H9 (cell line): ENCODE data around the gene RAET1L. TPM values are rescaled to one million over a fixed set of nuclear protein-coding genes. Genes with fewer than 3 reads are reported as not detected.

Experiments
- DNase-seq: peaks from one replicate; pipeline ENCODE4 v3.0.0-alpha.2; 2017
- H2AFZ ChIP-seq: one replicate; pipeline ENCODE4 v1.6.1; 2013; ENCODE audit warnings: mild to moderate bottlenecking, low read length, control low read depth, moderate library complexity
- H2AK5ac ChIP-seq: 2 replicates; pipeline ENCODE4 v1.6.1; 2013; ENCODE audit warnings: low read length, control low read depth, mixed read lengths; ENCODE audit not compliant: insufficient read length
- H2BK120ac ChIP-seq: one replicate; pipeline ENCODE4 v1.6.1; 2013; ENCODE audit warnings: low read depth, mild to moderate bottlenecking, low read length, control low read depth, inconsistent platforms; ENCODE audit not compliant: poor library complexity, severe bottlenecking
- H2BK12ac ChIP-seq: 2 replicates; pipeline ENCODE4 v1.6.1; 2013; ENCODE audit warnings: low read length, control low read depth, mixed read lengths, low read depth; ENCODE audit not compliant: insufficient read length
- H2BK15ac ChIP-seq: 2 replicates; pipeline ENCODE4 v1.6.1; 2013; ENCODE audit warnings: low read depth, low read length, control low read depth
- H2BK20ac ChIP-seq: one replicate; pipeline ENCODE4 v1.6.1; 2013; ENCODE audit warnings: low read depth, mild to moderate bottlenecking, low read length, control low read depth, inconsistent platforms; ENCODE audit not compliant: poor library complexity, severe bottlenecking
- H2BK5ac ChIP-seq: 2 replicates; pipeline ENCODE4 v1.6.1; 2013; ENCODE audit warnings: low read length, control low read depth, mixed read lengths; ENCODE audit not compliant: insufficient read length
- H3K14ac ChIP-seq: 2 replicates; pipeline ENCODE4 v1.6.1; 2013; ENCODE audit warnings: low read length, control low read depth; ENCODE audit not compliant: insufficient read depth
- H3K18ac ChIP-seq: 2 replicates; pipeline ENCODE4 v1.6.1; 2013; ENCODE audit warnings: low read depth, mild to moderate bottlenecking, mixed read lengths, low read length, control low read depth; ENCODE audit not compliant: insufficient read length
- H3K23ac ChIP-seq: 2 replicates; pipeline ENCODE4 v1.6.1; 2013; ENCODE audit warnings: low read length, control low read depth, mixed read lengths, low read depth; ENCODE audit not compliant: insufficient read length
- H3K23me2 ChIP-seq: 2 replicates; pipeline ENCODE4 v1.6.1; 2013; ENCODE audit warnings: low read depth, mild to moderate bottlenecking, mixed read lengths, low read length, control low read depth; ENCODE audit not compliant: insufficient read length, poor library complexity, severe bottlenecking
- H3K27ac ChIP-seq: 2 replicates; pipeline ENCODE4 v1.5.1; 2013; ENCODE audit warnings: low read length, control low read depth, mixed read lengths, low read depth; ENCODE audit not compliant: insufficient read length
- H3K27me3 ChIP-seq: 2 replicates; pipeline ENCODE4 v1.6.1; 2013; ENCODE audit warnings: low read length, control low read depth, inconsistent platforms; ENCODE audit not compliant: insufficient read depth
- H3K4ac ChIP-seq: 2 replicates; pipeline ENCODE4 v1.6.1; 2013; ENCODE audit warnings: low read depth, mild to moderate bottlenecking, control low read depth, inconsistent platforms, low read length, moderate library complexity
- H3K4me1 ChIP-seq: 2 replicates; pipeline ENCODE4 v1.6.1; 2013; ENCODE audit warnings: low read length, control low read depth, inconsistent platforms; ENCODE audit not compliant: insufficient read depth
- H3K4me2 ChIP-seq: 2 replicates; pipeline ENCODE4 v1.6.1; 2013; ENCODE audit warnings: low read length, control low read depth, mixed read lengths; ENCODE audit not compliant: insufficient read length, insufficient read depth
- H3K56ac ChIP-seq: 2 replicates; pipeline ENCODE4 v1.6.1; 2013; ENCODE audit warnings: low read depth, mild to moderate bottlenecking, mixed read lengths, low read length, control low read depth; ENCODE audit not compliant: insufficient read length
- H3K79me1 ChIP-seq: 2 replicates; pipeline ENCODE4 v1.6.1; 2013; ENCODE audit warnings: low read depth, mild to moderate bottlenecking, moderate library complexity, low read length, control low read depth, inconsistent platforms; ENCODE audit not compliant: insufficient read depth, poor library complexity, severe bottlenecking
- H3K79me2 ChIP-seq: 2 replicates; pipeline ENCODE4 v1.6.1; 2013; ENCODE audit warnings: low read length, control low read depth, inconsistent platforms; ENCODE audit not compliant: insufficient read depth
- H3K9ac ChIP-seq: 2 replicates; pipeline ENCODE4 v1.6.1; 2013; ENCODE audit warnings: low read length, control low read depth, mixed read lengths; ENCODE audit not compliant: insufficient read length; ENCODE audit errors: extremely low read depth
- H3K9me3 ChIP-seq: one replicate; pipeline ENCODE4 v1.6.1; 2013; ENCODE audit warnings: low read depth, low read length, inconsistent platforms; ENCODE audit not compliant: control insufficient read depth
- H3T11ph ChIP-seq: one replicate; pipeline ENCODE4 v1.6.1; 2013; ENCODE audit warnings: mild to moderate bottlenecking, low read length, control low read depth, inconsistent platforms
- H4K20me1 ChIP-seq: one replicate; pipeline ENCODE4 v1.6.1; 2013; ENCODE audit not compliant: control insufficient read depth, insufficient read length, insufficient read depth
- H4K5ac ChIP-seq: 2 replicates; pipeline ENCODE4 v1.6.1; 2013; ENCODE audit warnings: low read depth, mild to moderate bottlenecking, mixed read lengths, low read length, control low read depth; ENCODE audit not compliant: insufficient read length
- H4K8ac ChIP-seq: replicated peaks from 2 replicates; pipeline ENCODE4 v1.6.1; 2013; ENCODE audit warnings: low read length, control low read depth, mixed read lengths, low read depth; ENCODE audit not compliant: insufficient read length
- H4K91ac ChIP-seq: 2 replicates; pipeline ENCODE4 v1.6.1; 2013; ENCODE audit warnings: low read depth, mild to moderate bottlenecking, moderate library complexity, mixed read lengths, low read length, control low read depth; ENCODE audit not compliant: insufficient read length
- H3K27ac Mint-ChIP-seq, 3 experiments: 2 replicates in 2 of 3; 3 replicates in 1 of 3; pipeline ENCODE4 v1.8.0; 2020 to 2021; ENCODE audit warnings: mixed read lengths in 3 of 3, mild to moderate bottlenecking in 1 of 3, moderate library complexity in 1 of 3
- H3K27me3 Mint-ChIP-seq: 2 replicates; pipeline ENCODE4 v1.8.0; 2021; ENCODE audit warnings: low read depth, mild to moderate bottlenecking, moderate library complexity, mixed read lengths
- H3K36me3 Mint-ChIP-seq, 3 experiments: 2 replicates in 2 of 3; 3 replicates in 1 of 3; pipeline ENCODE4 v1.8.0; 2020 to 2021; ENCODE audit warnings: low read depth in 3 of 3, mixed read lengths in 3 of 3; ENCODE audit not compliant: insufficient read depth in 1 of 3
- H3K4me1 Mint-ChIP-seq, 2 experiments: 2 replicates each; pipeline ENCODE4 v1.8.0; 2020; ENCODE audit warnings: mixed read lengths in 2 of 2
- H3K4me3 Mint-ChIP-seq, 2 experiments: 2 replicates in 1 of 2; 3 replicates in 1 of 2; pipeline ENCODE4 v1.8.0; 2020 to 2021; ENCODE audit warnings: mild to moderate bottlenecking in 2 of 2, mixed read lengths in 2 of 2, moderate library complexity in 1 of 2
- H3K9me3 Mint-ChIP-seq, 2 experiments: 2 replicates in 1 of 2; 3 replicates in 1 of 2; pipeline ENCODE4 v1.8.0; 2020; ENCODE audit warnings: mild to moderate bottlenecking in 2 of 2, mixed read lengths in 2 of 2, moderate library complexity in 1 of 2
- CTCF ChIP-seq: fragments of 200-600 bp; sonication (generic); conservative IDR thresholded peaks from 3 replicates; pipeline ENCODE4 v1.8.0; 2021; ENCODE audit warnings: antibody characterized with exemption, mild to moderate bottlenecking
- whole genome bisulfite sequencing: extraction: QIAGEN DNeasy Blood & Tissue Kit; methylation state at CpG from one replicate; pipeline ENCODE4 v1.1.7; 2013; ENCODE audit warnings: missing lambda C conversion rate, low lambda C conversion rate, mixed read lengths; ENCODE audit not compliant: insufficient read length; ENCODE audit errors: extremely low coverage; 5-methylcytosine and 5-hydroxymethylcytosine counted together
- total RNA-seq: library from RNA; stranded (reverse); gene quantifications from 2 replicates; pipeline ENCODE4 v1.2.1, GENCODE V29; 2021

Gene RAET1L
- total RNA-seq, 1 experiment from 2014 or later, result not detected

GRCh38 chr6:150005761-150006651, 19.3 kb downstream of the RAET1L start:
- Histone ChIP-seq H4K5ac (no peak overlapping the region), H3K9me3 (no peaks in the 10 kb centered on the region), H3K18ac (no peak overlapping the region), H4K8ac (no peak overlapping the region), H3T11ph (no peak overlapping the region), H2BK12ac (no peak overlapping the region), H3K79me1 (no peaks in the 10 kb centered on the region), H3K14ac (no peak overlapping the region; the same call in 1 of the 2 replicates), H2AFZ (no peak overlapping the region), H4K91ac (no peak overlapping the region), H3K23me2 (peaks cover 5% of the 10 kb centered on the region), H3K4me1 (no peaks in the 10 kb centered on the region), H3K56ac (no peak overlapping the region), H3K9ac (no peak overlapping the region), H2BK5ac (no peak overlapping the region), H2BK120ac (no peak overlapping the region), H3K27me3 (peaks cover 23% of the 10 kb centered on the region; the same call in 1 of the 2 replicates), H3K4ac (no peak overlapping the region), H3K4me2 (peak overlapping the region; percentile 67), H4K20me1 (no peaks in the 10 kb centered on the region), H2AK5ac (no peak overlapping the region), H2BK20ac (no peak overlapping the region), H3K27ac (no peak overlapping the region), H3K79me2 (no peaks in the 10 kb centered on the region), H2BK15ac (no peak overlapping the region), H3K23ac (no peak overlapping the region)
- H3K9me3 Mint-ChIP-seq, result peaks cover 0 to 2% of the 10 kb centered on the region in 2 experiments; a peak in 3 of 5 replicates
- no peak for DNase-seq
- H3K36me3 Mint-ChIP-seq, result peaks cover 0 to 2% (median 0%) of the 10 kb centered on the region in 3 experiments; a peak in 2 of 7 replicates
- no CpG with 5 or more reads among the region's 14 CpGs for WGBS
- H3K27me3 Mint-ChIP-seq, result peaks cover 66% of the 10 kb centered on the region
- TF ChIP-seq CTCF, result no peak
- H3K4me1 Mint-ChIP-seq, result peaks cover 7 to 8% of the 10 kb centered on the region in 2 experiments
- peak overlapping the region; percentile 85 to 91 for H3K4me3 Mint-ChIP-seq
- H3K27ac Mint-ChIP-seq, result no peak overlapping the region
